Measurements from ENCODE around the gene RHEBL1. TPM values are rescaled to one million over a fixed set of nuclear protein-coding genes. Genes with fewer than 3 reads are reported as not detected.

The RHEBL1 gene
- polyA plus RNA-seq, 1 donor (not counting 4 experiments of a cell fraction or from before 2014, with no cell fraction given) = 0.51 TPM

DNA sequence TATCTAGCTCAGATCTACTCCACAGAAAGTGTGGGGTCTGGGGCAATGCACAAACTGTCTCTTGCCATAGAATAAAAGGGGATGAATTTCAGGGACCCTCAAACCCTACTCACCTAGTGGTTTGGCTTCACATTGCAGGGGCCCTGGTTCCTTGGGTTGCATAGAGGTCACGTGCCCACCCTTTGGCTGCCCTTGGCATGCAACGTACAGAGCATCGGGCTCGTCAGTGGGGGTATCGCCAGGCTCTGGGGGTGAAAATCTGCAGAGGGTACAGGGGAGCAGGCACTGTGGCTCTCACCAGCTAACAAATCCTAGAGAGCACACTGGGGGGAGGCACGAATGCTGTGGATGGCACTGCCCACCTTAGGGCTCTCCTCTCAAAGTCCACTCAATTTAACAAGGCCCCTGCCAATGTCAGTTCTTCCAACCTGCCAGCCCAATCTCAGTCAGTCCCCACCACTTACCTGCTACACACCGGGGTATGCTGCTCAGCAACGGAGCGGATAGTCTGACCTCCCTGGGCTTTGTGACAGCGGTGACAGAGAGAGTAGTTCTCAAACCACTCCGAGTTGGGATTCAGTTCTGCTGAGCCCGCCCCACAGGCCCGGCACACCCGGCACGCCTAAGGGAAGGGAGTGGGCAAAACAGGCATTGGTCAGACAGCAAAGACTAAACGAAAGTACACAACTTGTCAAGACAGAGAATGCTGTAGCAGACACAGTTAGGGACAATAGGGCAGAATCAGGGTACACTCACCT is 17.1 kb downstream of the RHEBL1 start:
- Histone ChIP-seq H3K36me3 (ENCODE audit: control insufficient read depth in 2 of 2, extremely low read depth in 1 of 2, insufficient read depth in 2 of 2, low read length in 2 of 2) (peaks cover 60 to 77% of the 10 kb centered on the region in 2 experiments), H4K20me1 (ENCODE audit: control insufficient read depth, extremely low read depth, insufficient read depth, low read length) (peaks cover 39% of the 10 kb centered on the region), H3K4me1 (ENCODE audit: control insufficient read depth, extremely low read depth, insufficient read depth, low read length) (peaks cover 23% of the 10 kb centered on the region), H3K27ac (ENCODE audit: control insufficient read depth, insufficient read depth, low read length) (no peak overlapping the region), H3K4me3 (ENCODE audit: control insufficient read depth in 2 of 3, extremely low read depth in 1 of 3, insufficient read depth in 2 of 3, low read depth in 1 of 3, low read length in 3 of 3) (no peak overlapping the region), H3K9ac (ENCODE audit: control insufficient read depth, extremely low read depth, insufficient read depth, low read length) (no peak overlapping the region), H3K4me2 (ENCODE audit: control insufficient read depth, extremely low read depth, insufficient read depth, low read depth, low read length) (no peak overlapping the region), H2AFZ (ENCODE audit: control insufficient read depth, low read length) (no peak overlapping the region), H3K27me3 (ENCODE audit: control insufficient read depth, extremely low read depth, insufficient read depth, low read length) (no peaks in the 10 kb centered on the region), H3K79me2 (ENCODE audit: control insufficient read depth, insufficient read depth, low read length) (peaks cover 66% of the 10 kb centered on the region), H3K9me1 (ENCODE audit: control insufficient read depth, extremely low read depth, insufficient read depth, low read length) (peaks cover 6% of the 10 kb centered on the region), H3K9me3 (ENCODE audit: control insufficient read depth, low read depth, low read length) (no peaks in the 10 kb centered on the region)
- no peak for FAIRE-seq
- no peak for TF ChIP-seq EZH2 (IDR thresholded peaks at IDR 0.05; ENCODE audit: low read length)
- TF ChIP-seq, protein P1, sequence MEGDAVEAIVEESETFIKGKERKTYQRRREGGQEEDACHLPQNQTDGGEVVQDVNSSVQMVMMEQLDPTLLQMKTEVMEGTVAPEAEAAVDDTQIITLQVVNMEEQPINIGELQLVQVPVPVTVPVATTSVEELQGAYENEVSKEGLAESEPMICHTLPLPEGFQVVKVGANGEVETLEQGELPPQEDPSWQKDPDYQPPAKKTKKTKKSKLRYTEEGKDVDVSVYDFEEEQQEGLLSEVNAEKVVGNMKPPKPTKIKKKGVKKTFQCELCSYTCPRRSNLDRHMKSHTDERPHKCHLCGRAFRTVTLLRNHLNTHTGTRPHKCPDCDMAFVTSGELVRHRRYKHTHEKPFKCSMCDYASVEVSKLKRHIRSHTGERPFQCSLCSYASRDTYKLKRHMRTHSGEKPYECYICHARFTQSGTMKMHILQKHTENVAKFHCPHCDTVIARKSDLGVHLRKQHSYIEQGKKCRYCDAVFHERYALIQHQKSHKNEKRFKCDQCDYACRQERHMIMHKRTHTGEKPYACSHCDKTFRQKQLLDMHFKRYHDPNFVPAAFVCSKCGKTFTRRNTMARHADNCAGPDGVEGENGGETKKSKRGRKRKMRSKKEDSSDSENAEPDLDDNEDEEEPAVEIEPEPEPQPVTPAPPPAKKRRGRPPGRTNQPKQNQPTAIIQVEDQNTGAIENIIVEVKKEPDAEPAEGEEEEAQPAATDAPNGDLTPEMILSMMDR (optimal IDR thresholded peaks at IDR 0.05 in 1 of 3, IDR thresholded peaks at IDR 0.05 in 1 of 3, conservative IDR thresholded peaks at IDR 0.05 in 1 of 3; ENCODE audit: extremely low read depth in 1 of 3, insufficient read depth in 2 of 3, low read length in 3 of 3) = no peak
- dilution Hi-C loops (cut with MboI; ENCODE audit: extremely low pct_ligation_motif_present, low sequenced_read_pairs) = no loop called here
- DNase-seq (ENCODE audit: low read depth, low spot score) = no peak

DNA sequence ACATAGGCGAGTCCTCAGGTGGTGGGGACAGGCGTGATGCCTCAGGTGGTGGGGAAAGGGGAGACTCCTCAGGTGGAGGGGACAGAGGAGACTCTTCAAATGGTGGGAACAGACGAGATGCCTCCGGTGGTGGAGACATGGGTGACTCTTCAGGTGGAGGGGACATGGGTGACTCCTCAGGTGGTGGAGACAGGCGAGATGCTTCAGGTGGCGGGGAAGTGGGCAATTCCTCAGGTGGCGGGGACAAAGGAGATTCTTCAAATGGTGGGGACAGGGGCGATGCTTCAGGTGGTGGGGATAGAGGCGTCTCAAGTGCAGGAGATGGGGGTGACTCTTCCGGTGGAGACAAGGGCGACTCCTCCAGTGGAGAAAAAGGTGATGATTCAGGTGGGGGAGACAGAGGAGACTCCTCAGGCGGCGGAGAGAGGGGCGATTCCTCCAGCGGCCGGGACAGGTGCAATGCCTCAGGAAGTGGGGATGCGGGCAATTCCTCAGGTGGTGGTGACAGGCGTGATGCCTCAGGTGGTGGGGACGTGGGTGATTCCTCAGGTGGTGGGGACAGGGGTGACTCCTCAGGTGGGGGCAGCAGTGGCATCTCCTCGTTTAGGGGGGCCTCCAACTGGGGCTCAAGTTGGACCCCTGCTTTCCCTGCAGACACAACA is 17.9 kb downstream of the RHEBL1 start:
- Histone ChIP-seq H3K4me2 (ENCODE audit: control insufficient read depth, extremely low read depth, insufficient read depth, low read depth, low read length) (no peak overlapping the region), H4K20me1 (ENCODE audit: control insufficient read depth, extremely low read depth, insufficient read depth, low read length) (peaks cover 33% of the 10 kb centered on the region), H3K9me1 (ENCODE audit: control insufficient read depth, extremely low read depth, insufficient read depth, low read length) (peaks cover 6% of the 10 kb centered on the region), H2AFZ (ENCODE audit: control insufficient read depth, low read length) (no peak overlapping the region), H3K9me3 (ENCODE audit: control insufficient read depth, low read depth, low read length) (no peaks in the 10 kb centered on the region), H3K9ac (ENCODE audit: control insufficient read depth, extremely low read depth, insufficient read depth, low read length) (no peak overlapping the region), H3K27ac (ENCODE audit: control insufficient read depth, insufficient read depth, low read length) (no peak overlapping the region), H3K27me3 (ENCODE audit: control insufficient read depth, extremely low read depth, insufficient read depth, low read length) (no peaks in the 10 kb centered on the region), H3K36me3 (ENCODE audit: control insufficient read depth in 2 of 2, extremely low read depth in 1 of 2, insufficient read depth in 2 of 2, low read length in 2 of 2) (peaks cover 62 to 79% of the 10 kb centered on the region in 2 experiments), H3K79me2 (ENCODE audit: control insufficient read depth, insufficient read depth, low read length) (peaks cover 59% of the 10 kb centered on the region), H3K4me3 (ENCODE audit: control insufficient read depth in 2 of 3, extremely low read depth in 1 of 3, insufficient read depth in 2 of 3, low read depth in 1 of 3, low read length in 3 of 3) (no peak overlapping the region), H3K4me1 (ENCODE audit: control insufficient read depth, extremely low read depth, insufficient read depth, low read length) (peaks cover 16% of the 10 kb centered on the region)
- dilution Hi-C loops (cut with MboI; ENCODE audit: extremely low pct_ligation_motif_present, low sequenced_read_pairs) = no loop called here
- TF ChIP-seq EZH2 (IDR thresholded peaks at IDR 0.05; ENCODE audit: low read length) = no peak
- TF ChIP-seq, protein P1 (optimal IDR thresholded peaks at IDR 0.05 in 1 of 3, IDR thresholded peaks at IDR 0.05 in 1 of 3, conservative IDR thresholded peaks at IDR 0.05 in 1 of 3; ENCODE audit: extremely low read depth in 1 of 3, insufficient read depth in 2 of 3, low read length in 3 of 3) = no peak
- FAIRE-seq (no peak), DNase-seq (ENCODE audit: low read depth, low spot score) (no peak)

Data from keratinocyte (primary cell).